HepG2 (cell line): ENCODE measurements around the gene NLRC5. TPM values are rescaled to one million over a fixed set of nuclear protein-coding genes. Genes with fewer than 3 reads are reported as not detected.

Experiments
- ATAC-seq: fragments of 200-7000 bp; cut with Tn5 transposase; 3 replicates; pipeline ENCODE4 v1.9.1; 2020; ENCODE audit warnings: mild to moderate bottlenecking, moderate library complexity
- BruUV-seq: library from RNA; stranded (reverse); fragments of 400-500 nt; replicated peaks from 2 replicates; lab custom pipeline; 2021; lab: Mats Ljungman, UMichigan
- CTCF ChIA-PET: fragments of 300-600 bp; formaldehyde crosslinking; extraction: SDS; loops from one replicate; lab custom pipeline; 2021; ENCODE audit warnings: low total read pairs, inconsistent platforms, low intra/inter-chr PET ratio; lab: Yijun Ruan, JAX
- POLR2A ChIA-PET: fragments of 350-600 bp; sonication (Branson Sonifier 250); formaldehyde crosslinking; loops from one replicate; lab custom pipeline; 2020; ENCODE audit warnings: antibody characterized with exemption, inconsistent platforms; lab: Yijun Ruan, JAX
- DNase-seq: peaks from one replicate; pipeline ENCODE4 v3.0.0-alpha.2; 2015; ENCODE audit warnings: low spot score
- FAIRE-seq: peaks from 3 replicates; lab custom pipeline; 2011; peaks lifted over from hg19 to GRCh38; lab: Jason Lieb, UNC
- H2AFZ ChIP-seq: one replicate; pipeline ENCODE4 v1.6.1; 2011; ENCODE audit warnings: low read length, inconsistent platforms
- H3K27ac ChIP-seq: fragments of 300-600 bp; 3 replicates; pipeline ENCODE4 v1.8.0; 2011; ENCODE audit warnings: mixed run types, mild to moderate bottlenecking, mixed read lengths, low read length, inconsistent platforms; ENCODE audit not compliant: insufficient read depth; ENCODE audit errors: extremely low read length
- H3K27me3 ChIP-seq, 2 experiments: fragments of 200-600 bp in 1 of 2; 2 replicates in 1 of 2; 3 replicates in 1 of 2; pipeline versions ENCODE4 v1.6.0 to v1.8.0; 2011; ENCODE audit warnings: low read length in 2 of 2, mild to moderate bottlenecking in 2 of 2, moderate library complexity in 2 of 2, inconsistent platforms in 1 of 2; ENCODE audit not compliant: insufficient read depth in 2 of 2, control insufficient read depth in 1 of 2
- H3K36me3 ChIP-seq, 2 experiments: fragments of 200-600 bp in 1 of 2; replicated peaks in 1 of 2; 2 replicates in 1 of 2; 3 replicates in 1 of 2; pipeline versions ENCODE4 v1.5.1 to v1.8.0; 2011; ENCODE audit warnings: low read length in 2 of 2, inconsistent platforms in 1 of 2; ENCODE audit not compliant: insufficient read depth in 2 of 2, control insufficient read depth in 1 of 2
- H3K4me1 ChIP-seq: 2 replicates; pipeline ENCODE4 v1.5.1; 2012; ENCODE audit warnings: low read length, inconsistent platforms; ENCODE audit not compliant: insufficient read depth
- H3K4me2 ChIP-seq: 2 replicates; pipeline ENCODE4 v1.6.0; 2011; ENCODE audit warnings: low read depth, low read length, inconsistent platforms
- H3K4me3 ChIP-seq, 3 experiments: fragments of 200-600 bp in 1 of 3; sonication (generic), shearing (Covaris generic) in 1 of 3; replicated peaks in 1 of 3; 2 replicates each; pipeline ENCODE4 v1.5.1; 2011 to 2016; ENCODE audit warnings: low read length in 3 of 3, inconsistent platforms in 2 of 3, low read depth in 2 of 3, mild to moderate bottlenecking in 2 of 3, control low read depth in 1 of 3, mixed read lengths in 1 of 3; ENCODE audit not compliant: insufficient read depth in 1 of 3
- H3K79me2 ChIP-seq: one replicate; pipeline ENCODE4 v1.6.1; 2011; ENCODE audit warnings: low read length, inconsistent platforms; ENCODE audit not compliant: insufficient read depth
- H3K9ac ChIP-seq: 2 replicates; pipeline ENCODE4 v1.6.0; 2011; ENCODE audit warnings: mild to moderate bottlenecking, low read depth, low read length, inconsistent platforms; ENCODE audit not compliant: insufficient read depth
- H3K9me3 ChIP-seq: 2 replicates; pipeline ENCODE4 v1.5.1; 2012; ENCODE audit warnings: mild to moderate bottlenecking, low read length
- H4K20me1 ChIP-seq: 2 replicates; pipeline ENCODE4 v1.6.0; 2011; ENCODE audit warnings: inconsistent platforms, mild to moderate bottlenecking, low read length, moderate library complexity; ENCODE audit not compliant: insufficient read depth
- BCL3 ChIP-seq: sonication (generic); formaldehyde crosslinking; IDR thresholded peaks from 2 replicates; pipeline ENCODE4 v1.5.1; 2020; ENCODE audit warnings: mild to moderate bottlenecking, missing genetic modification reagents, moderate library complexity
- BRD4 ChIP-seq: sonication (generic); formaldehyde crosslinking; IDR thresholded peaks from 2 replicates; pipeline ENCODE4 v1.4.0; 2020; ENCODE audit warnings: missing genetic modification reagents
- GPBP1L1 ChIP-seq: sonication (generic); formaldehyde crosslinking; IDR thresholded peaks from 2 replicates; pipeline ENCODE4 v1.5.0; 2020; ENCODE audit warnings: mild to moderate bottlenecking, missing genetic modification reagents
- IKZF5 ChIP-seq: IDR thresholded peaks from 2 replicates; pipeline ENCODE4 v1.6.1; 2018; ENCODE audit warnings: missing genetic modification reagents, mild to moderate bottlenecking, missing compliant biosample characterization
- MNT ChIP-seq: fragments of 450-650 bp; IDR thresholded peaks from 2 replicates; pipeline ENCODE4 v1.6.1; 2016
- POLR2AphosphoS2 ChIP-seq: IDR thresholded peaks from 2 replicates; pipeline ENCODE4 v1.6.1; 2011; ENCODE audit warnings: low read depth, low read length, improper control_type of control experiment
- POLR2AphosphoS5 ChIP-seq: IDR thresholded peaks from 2 replicates; pipeline ENCODE4 v1.6.1; 2012; ENCODE audit warnings: low read depth, low read length
- RBM22 ChIP-seq: fragments of 200-400 bp; formaldehyde crosslinking; optimal IDR thresholded peaks from 2 replicates; pipeline ENCODE3; 2017; ENCODE audit warnings: mild to moderate bottlenecking, low read length, moderate library complexity
- SCMH1 ChIP-seq: sonication (generic); formaldehyde crosslinking; IDR thresholded peaks from 2 replicates; pipeline ENCODE4 v1.9.0; 2021; ENCODE audit warnings: missing genetic modification reagents, mild to moderate bottlenecking, borderline replicate concordance
- SRSF4 ChIP-seq: fragments of 200-400 bp; formaldehyde crosslinking; IDR thresholded peaks from one replicate; pipeline ENCODE4 v1.6.1; 2018; ENCODE audit warnings: mild to moderate bottlenecking, low read depth, low read length, moderate library complexity; ENCODE audit not compliant: poor library complexity, severe bottlenecking
- ZBTB7B ChIP-seq: sonication (generic); formaldehyde crosslinking; IDR thresholded peaks from 2 replicates; pipeline ENCODE4 v1.4.0; 2020; ENCODE audit warnings: missing genetic modification reagents
- ZNF350 ChIP-seq: sonication (generic); formaldehyde crosslinking; IDR thresholded peaks from 2 replicates; pipeline ENCODE4 v1.4.0; 2020; ENCODE audit warnings: mild to moderate bottlenecking, low read depth, missing genetic modification reagents, borderline replicate concordance
- ZNF432 ChIP-seq: sonication (generic); formaldehyde crosslinking; IDR thresholded peaks from 2 replicates; pipeline ENCODE4 v1.5.0; 2020; ENCODE audit warnings: missing genetic modification reagents, mild to moderate bottlenecking, borderline replicate concordance
- ZNF790 ChIP-seq: sonication (generic); formaldehyde crosslinking; IDR thresholded peaks from 2 replicates; pipeline ENCODE4 v1.8.0; 2022; ENCODE audit warnings: missing genetic modification reagents, mild to moderate bottlenecking, borderline replicate concordance
- WGBS: methylation state at CpG from one replicate; pipeline ENCODE4 v1.1.6; 2017; ENCODE audit warnings: low lambda C conversion rate; 5-methylcytosine and 5-hydroxymethylcytosine counted together
- in situ Hi-C: cut with HindIII; loops from 2 replicates; pipeline ENCODE4 v1.10.0; 2017; ENCODE audit warnings: low pct_unique_long_range_greater_than_20kb; ENCODE audit not compliant: extremely low pct_ligation_motif_present
- intact Hi-C: fragments of 100-400 bp; cut with micrococcal nuclease; formaldehyde crosslinking; loops from one replicate; pipeline ENCODE4 v1.10.0; 2022; ENCODE audit not compliant: unreplicated experiment
- polyA plus RNA-seq, 8 experiments: library from polyadenylated mRNA; depleted of rRNA in 3 of 8; stranded (reverse) in 7 of 8; unstranded in 1 of 8; fragments of >200 nt; fragmentation: Illumina TruSeq in 4 of 8; extraction: Trizol in 4 of 8; gene quantifications; 2 replicates each; pipeline versions ENCODE4 v1.2.1 to v1.2.3, GENCODE V29; 2011 to 2016; ENCODE audit warnings: low read depth in 4 of 8, missing spikeins in 1 of 8, mixed read lengths in 1 of 8; ENCODE audit not compliant: insufficient read depth in 1 of 8
- total RNA-seq, 5 experiments: library from RNA; depleted of rRNA; stranded (reverse); fragments of >200 nt; fragmentation: Illumina TruSeq; extraction: Trizol; gene quantifications; 2 replicates each; pipeline ENCODE4 v1.2.3, GENCODE V29; 2016; ENCODE audit warnings: low read depth in 1 of 5

The NLRC5 gene
- total and polyA plus RNA-seq, 2 of the 13 experiments (the other 11 are each of a cell fraction or from before 2014, with no cell fraction given): 6.3 to 12.7 TPM

GRCh38 chr16:56941092-56941491 lies 48.3 kb upstream of the NLRC5 start:
- 96% methylated on average over 2 of the region's 2 CpGs for WGBS
- POLR2A ChIA-PET: interaction anchor here (1.0 to 3.1 kb wide), 3 partner anchors 9 to 21 kb away, joined by 3 to 24 read pairs (median 6); partner anchors contain the start of gene HERPUD1
- TF ChIP-seq ZNF790 (CRISPR knock-in tag) (no peak), BRD4 (CRISPR knock-in tag) (no peak), ZBTB7B (no peak), IKZF5 (no peak), POLR2AphosphoS2 (peak; percentile 98), SRSF4 (no peak), RBM22 (peak; percentile 91), MNT (no peak), GPBP1L1 (CRISPR knock-in tag) (no peak), ZNF432 (no peak), SCMH1 (no peak), ZNF350 (CRISPR knock-in tag) (no peak), BCL3 (CRISPR knock-in tag) (no peak), POLR2AphosphoS5 (peak; percentile 61)

More at GRCh38 chr16:56941092-56941491, 48.3 kb upstream of the NLRC5 start:
- H3K4me2 ChIP-seq: no peak overlapping the region
- H2AFZ ChIP-seq: no peak overlapping the region
- H3K36me3 ChIP-seq: peaks cover 49 to 88% of the 10 kb centered on the region in 2 experiments
- intact Hi-C loops: no loop called here
- no peak overlapping the region for H3K27ac ChIP-seq
- no TSS peak for BruUV-seq
- in situ Hi-C loops: no loop called here
- no peak for FAIRE-seq
- no peak for ATAC-seq
- H3K4me1 ChIP-seq: peaks cover 52% of the 10 kb centered on the region
- no peak for DNase-seq
- no peak overlapping the region for H3K4me3 ChIP-seq
- CTCF ChIA-PET: no interaction called here
- peaks cover 74% of the 10 kb centered on the region for H4K20me1 ChIP-seq
- peaks cover 26% of the 10 kb centered on the region for H3K79me2 ChIP-seq
- no peaks in the 10 kb centered on the region for H3K27me3 ChIP-seq
- H3K9ac ChIP-seq: no peak overlapping the region
- H3K9me3 ChIP-seq: no peaks in the 10 kb centered on the region
